NCI-H1105 (cell line): ENCODE results near the gene IRGC.
"Not testable (repeated sequence)": the region's sequence is repeated elsewhere in the genome, so short reads cannot be mapped to it uniquely, and the experiment has no call there.

ENCODE experiments used
- DNase-seq: peaks from one replicate; lab custom pipeline; 2025; lab: John Stamatoyannopoulos, UW

The IRGC gene

GRCh38 chr19:43715776-43716175, at the start of gene IRGC:
Gene IRGC (plus strand): TSS chr19:43716076. CDS start chr19:43718559, 2,483 bp downstream.
- no peak for DNase-seq

- no peak for DNase-seq
Observed at GRCh38 chr19:43667126-43667875, 48.6 kb upstream of the IRGC start.

DNA sequence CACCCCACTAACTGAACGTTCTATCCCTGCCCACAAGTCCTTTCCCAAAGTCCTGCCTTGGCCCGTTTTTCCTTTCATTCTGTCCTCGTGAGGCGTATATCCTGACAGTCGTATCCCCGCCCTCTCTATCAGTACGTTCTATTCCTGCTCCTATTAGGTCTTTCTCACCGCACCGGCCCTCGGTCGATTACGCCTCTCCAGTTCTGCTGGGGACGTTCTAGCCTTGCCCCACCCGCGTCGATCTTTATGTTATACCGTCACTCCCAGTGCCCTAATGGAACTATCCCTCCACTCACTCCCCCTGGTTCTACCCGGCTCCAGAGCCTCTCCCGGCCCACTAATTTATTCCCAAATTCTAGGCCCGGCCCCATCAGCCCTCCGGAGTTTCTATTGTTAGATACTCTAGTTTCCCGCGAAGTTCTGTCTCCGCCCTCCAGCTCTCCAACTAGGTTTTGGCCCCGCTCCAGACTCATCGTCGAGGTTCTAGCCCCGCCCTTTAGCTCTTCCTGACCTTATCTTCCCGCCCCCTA, 47.9 kb upstream of the IRGC start:
- DNase-seq = no peak

GRCh38 chr19:43668406-43669109, 47.3 kb upstream of the IRGC start:
- peak; percentile 100 for DNase-seq

DNA sequence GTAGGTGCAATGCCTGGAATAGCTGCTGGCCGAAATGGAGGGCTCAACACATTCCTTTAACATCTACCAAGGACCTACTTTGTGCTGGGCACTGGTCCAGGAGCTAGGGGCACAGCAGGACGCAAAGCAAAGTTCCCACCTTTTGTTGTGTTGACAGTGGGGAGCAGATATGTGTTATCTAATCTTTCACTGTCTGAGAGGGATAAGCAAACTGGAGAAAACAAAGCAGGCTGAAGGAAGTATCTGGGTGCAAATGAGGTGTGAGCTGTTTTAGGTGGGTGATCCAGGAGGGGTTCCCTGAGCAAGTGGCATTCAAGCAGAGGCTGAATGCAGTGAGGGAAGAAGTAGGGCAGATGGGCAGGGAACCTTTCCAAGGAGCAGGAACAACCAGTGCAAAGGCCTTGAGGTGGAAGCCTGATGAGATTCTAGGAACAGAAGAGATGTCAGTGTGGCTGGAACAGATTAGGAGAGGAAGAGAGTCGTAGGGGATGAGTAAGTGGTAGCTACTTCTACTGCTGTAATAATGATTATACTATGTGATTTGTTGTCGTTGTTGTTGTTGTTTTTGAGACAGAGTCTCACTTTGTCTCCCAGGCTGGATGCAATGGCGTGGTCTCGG, 43.7 kb upstream of the IRGC start:
- DNase-seq = no peak

DNA sequence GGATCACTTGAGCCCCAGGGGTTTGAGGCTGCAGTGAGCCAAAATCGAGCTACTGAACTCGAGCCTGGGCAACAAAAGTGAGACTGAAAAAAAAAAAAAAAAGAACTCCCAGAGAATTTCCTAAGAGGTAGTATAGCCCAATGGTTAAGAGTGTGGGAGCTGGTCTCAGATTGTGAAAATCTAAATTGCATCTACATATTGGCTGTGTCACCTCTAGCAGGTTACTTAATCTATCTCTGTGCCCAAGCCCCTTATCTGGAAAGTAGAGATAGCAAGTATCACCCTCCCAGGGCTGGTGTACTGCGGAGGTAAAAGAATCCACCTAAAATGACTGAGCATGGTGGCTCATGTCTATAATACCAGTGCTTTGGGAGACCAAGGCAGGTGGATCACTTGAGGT, 42.2 kb upstream of the IRGC start:
- DNase-seq = no peak

DNA sequence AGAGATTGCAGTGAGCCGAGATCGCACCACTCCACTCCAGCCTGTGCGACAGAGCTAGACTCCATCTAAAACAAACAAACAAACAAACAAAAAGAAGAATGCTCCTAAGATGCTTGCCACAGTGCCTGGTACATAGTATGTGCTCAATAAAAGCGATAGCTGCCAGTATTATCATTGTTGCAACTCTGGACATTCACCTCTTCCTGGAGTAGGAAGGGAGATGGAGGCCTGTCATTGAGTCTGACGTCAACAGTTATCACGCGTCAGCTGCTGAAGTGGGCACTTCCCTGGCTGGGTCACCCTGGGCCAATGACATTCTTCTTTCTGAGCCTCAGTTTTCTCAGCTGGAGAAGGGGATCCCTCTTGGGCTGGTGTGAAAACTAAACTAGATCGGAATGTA, 41.7 kb upstream of the IRGC start:
- DNase-seq = no peak

GRCh38 chr19:43674596-43674995, 41.3 kb upstream of the IRGC start:
- DNase-seq = no peak

DNA sequence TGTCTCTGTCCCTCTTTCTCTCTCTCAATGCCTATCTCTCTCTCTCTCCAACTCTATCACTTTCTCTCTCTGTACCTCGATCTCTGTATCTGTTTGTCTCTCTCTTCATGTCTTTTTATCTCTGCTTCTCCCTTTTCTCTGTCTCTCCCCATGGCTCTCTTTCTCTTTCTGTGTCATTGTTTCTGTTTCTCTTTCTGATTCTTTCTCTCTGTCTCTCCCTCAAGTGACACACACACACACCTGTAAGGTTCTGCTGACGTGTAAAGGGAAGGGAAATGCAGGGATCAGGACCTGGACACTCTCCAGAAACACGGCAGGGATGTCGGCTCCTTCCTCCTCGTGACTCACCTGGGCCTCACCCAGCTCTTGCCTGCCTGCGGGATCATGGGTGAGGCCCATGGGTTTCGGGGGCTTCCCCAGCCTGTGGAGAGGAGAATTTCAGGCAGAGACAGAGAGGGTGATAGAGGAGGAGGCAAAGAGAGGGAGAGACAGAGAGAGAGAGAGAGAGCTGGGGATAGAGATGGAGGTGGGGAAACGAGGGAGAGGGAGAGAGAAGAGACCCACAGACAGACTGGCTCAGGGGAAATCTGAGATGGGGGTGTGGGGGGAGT, 40.5 kb upstream of the IRGC start:
- DNase-seq = no peak

- no peak for DNase-seq
Observed at GRCh38 chr19:43675906-43676305, 40.0 kb upstream of the IRGC start.

- DNase-seq = no peak
Observed at GRCh38 chr19:43678512-43679261, 37.2 kb upstream of the IRGC start.

DNA sequence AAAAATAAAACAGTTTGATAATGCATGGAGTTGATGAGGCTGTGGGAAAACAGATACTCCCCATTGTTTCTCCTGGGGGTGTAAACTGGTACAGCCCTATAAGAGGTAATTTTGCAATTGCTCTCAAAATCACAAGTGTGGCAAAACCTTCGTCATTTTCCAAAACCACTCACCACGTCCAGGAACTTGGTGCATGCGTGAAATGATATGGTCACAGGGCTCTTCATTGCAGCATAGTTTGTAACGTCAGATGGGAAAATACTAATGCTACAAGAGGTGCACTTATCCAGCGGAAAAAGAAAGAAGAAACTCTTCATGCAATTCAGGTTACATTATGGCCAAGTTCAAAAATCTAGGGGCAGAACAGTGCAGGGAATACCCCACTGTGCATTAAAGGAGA, 34.1 kb upstream of the IRGC start:
- no peak for DNase-seq

- not testable (repeated sequence) for DNase-seq
Observed at GRCh38 chr19:43682269-43682668, 33.6 kb upstream of the IRGC start.

DNA sequence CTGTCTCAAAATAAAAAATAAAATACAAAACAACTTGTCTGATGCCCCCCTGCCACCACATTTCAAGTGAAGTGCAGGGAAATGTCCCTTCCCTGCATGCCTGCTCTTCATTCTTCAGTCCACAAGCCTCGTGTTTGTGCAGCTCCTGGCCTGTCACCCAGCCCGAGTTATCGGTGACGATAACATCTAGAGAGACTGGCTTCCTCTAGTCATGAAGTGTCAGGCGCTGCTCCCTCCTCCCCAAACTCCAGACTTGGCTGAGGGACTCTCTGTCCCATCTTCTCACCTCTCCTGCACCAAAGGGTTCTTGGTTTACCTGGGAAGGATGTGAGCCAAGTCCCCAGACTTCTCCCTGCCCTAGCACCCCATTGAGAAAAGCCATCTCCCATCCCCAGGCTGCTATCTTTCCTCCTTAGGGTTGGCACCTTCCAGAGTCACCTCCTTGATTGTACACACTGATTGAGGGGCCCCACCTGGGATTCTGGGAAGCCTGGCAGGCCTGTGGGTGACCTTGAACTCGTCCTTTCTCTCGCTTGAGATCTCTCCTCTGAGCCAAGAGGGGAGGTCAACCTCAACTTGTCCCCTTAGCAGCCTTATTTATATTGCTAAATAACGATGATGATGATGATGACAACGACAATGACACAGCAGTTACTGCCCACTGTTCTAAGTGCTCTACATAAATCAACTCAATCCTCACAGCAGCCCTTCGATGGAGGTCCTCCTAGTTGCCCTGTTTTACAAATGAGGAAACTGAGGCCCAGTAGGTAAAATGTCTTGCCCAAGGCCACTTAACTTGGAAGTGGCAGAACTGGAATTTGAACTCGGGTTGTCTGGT, 32.8 kb upstream of the IRGC start:
- DNase-seq = no peak

- DNase-seq = no peak
Observed at GRCh38 chr19:43683905-43684304, 32.0 kb upstream of the IRGC start.

DNA sequence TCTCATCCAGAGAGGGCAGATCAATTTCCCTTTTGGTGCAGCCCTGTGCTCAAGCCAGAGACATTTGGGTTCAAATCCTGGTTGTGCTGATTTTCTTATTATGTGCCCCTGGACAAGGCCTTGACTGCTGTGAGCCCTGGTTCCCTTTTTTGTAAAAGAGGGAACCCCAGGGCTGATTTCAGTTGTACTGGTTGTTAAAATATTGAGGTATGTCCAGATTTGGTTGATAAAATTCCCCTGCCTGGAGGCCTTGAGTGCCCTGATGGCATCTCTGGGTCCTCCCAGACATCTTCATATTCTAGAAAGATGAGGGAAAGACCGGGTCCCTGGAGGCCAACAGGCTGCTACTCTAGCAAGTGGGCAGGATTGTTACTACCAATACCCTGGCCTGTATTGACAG, 31.6 kb upstream of the IRGC start:
- DNase-seq = no peak

DNA sequence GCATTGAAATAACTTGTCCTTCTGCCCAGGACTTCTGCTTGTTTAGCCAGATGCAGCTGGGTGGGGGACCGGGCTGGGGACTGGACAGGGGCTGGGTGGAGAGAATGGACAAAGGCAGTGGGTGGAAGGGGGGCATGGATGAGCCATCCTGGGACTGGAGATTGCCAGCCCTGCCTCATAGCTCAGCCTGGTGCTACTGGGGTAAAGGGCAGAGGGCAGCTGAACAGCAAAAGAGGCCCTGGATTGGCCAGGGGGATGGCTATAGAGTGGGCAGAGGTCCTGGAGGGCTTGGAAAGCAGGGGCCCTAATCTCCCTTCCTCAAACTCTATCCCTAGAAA, 28.2 kb upstream of the IRGC start:
- DNase-seq = no peak

DNA sequence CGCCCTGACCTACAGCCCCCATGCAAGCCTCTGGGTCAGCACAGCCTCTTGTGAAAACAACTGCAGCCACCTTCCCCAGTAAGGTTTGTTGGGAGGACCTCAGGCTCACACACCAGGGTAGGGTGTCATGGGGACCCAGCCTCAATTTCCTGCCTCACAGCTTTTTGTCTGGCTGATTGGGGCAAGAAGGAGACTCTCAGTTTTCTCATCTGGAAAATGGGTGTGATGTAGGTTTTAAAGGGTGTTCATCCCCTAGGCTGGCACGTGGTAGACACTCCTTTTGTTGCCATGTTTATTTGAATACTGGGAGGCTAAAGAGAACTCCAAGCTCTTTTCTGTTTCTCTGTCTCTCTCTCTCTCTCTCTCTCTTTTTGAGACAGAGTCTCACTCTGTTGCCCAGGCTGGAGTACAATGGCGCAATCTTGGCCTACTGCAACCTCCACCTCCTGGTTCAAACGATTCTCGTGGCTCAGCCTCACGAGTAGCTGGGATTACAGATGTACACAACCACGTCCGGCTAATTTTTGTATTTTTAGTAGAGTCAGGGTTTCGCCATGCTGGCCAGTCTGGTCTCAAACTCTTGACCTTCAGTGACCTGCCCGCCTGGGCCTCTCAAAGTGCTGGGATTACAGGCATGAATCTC, 27.7 kb upstream of the IRGC start:
- DNase-seq = no peak

DNA sequence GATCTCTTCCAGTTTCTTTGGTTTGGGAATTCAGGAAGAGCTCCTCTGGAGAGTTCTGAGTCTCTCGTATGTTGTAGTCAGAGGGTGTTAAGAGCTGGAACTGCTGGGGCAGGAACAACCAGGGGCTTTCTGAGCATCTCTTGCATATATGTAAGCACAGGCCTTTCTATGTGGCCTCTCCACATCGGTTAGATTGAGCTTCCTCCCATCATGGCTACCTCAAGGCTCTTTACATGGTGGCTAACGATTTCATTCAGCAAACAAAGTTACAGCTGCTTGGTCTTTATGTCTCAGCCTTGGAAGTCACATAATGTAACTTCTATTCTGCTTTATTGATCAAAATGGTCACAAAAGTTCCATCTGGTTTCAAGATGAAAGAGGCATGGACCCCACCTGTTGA, 25.4 kb upstream of the IRGC start:
- no peak for DNase-seq

GRCh38 chr19:43690890-43691289, 25.0 kb upstream of the IRGC start:
- DNase-seq = no peak

GRCh38 chr19:43691755-43692154, 24.1 kb upstream of the IRGC start:
- no peak for DNase-seq
